GM23338 (cell line): ENCODE data around the gene PURA. TPM values are rescaled to one million over a fixed set of nuclear protein-coding genes. Genes with fewer than 3 reads are reported as not detected.

Source experiments
- ATAC-seq: fragments of 200-7000 bp; cut with Tn5 transposase; 3 replicates; pipeline ENCODE4 v1.9.1; 2020
- DNase-seq: peaks from one replicate; pipeline ENCODE4 v3.0.0-alpha.2; 2015; ENCODE audit warnings: low spot score
- H2AFZ ChIP-seq: fragments of 200-600 bp; sonication (generic); 2 replicates; pipeline ENCODE4 v1.8.0; 2016; ENCODE audit warnings: antibody characterized with exemption, mild to moderate bottlenecking, moderate library complexity
- H3F3A ChIP-seq: fragments of 200-600 bp; sonication (generic); replicated peaks from 2 replicates; pipeline ENCODE4 v1.8.0; 2017; ENCODE audit warnings: antibody characterized with exemption, mixed run types, low read depth
- H3K27ac ChIP-seq: fragments of 200-600 bp; sonication (generic); 2 replicates; pipeline ENCODE4 v1.6.1; 2016; ENCODE audit warnings: low read depth
- H3K27me3 ChIP-seq: fragments of 200-600 bp; sonication (generic); 2 replicates; pipeline ENCODE4 v1.8.0; 2016; ENCODE audit warnings: mild to moderate bottlenecking, mixed run types, moderate library complexity; ENCODE audit not compliant: insufficient read depth
- H3K36me3 ChIP-seq: fragments of 200-600 bp; sonication (generic); 2 replicates; pipeline ENCODE4 v1.8.0; 2016; ENCODE audit warnings: mild to moderate bottlenecking; ENCODE audit not compliant: insufficient read depth
- H3K4me1 ChIP-seq: fragments of 200-600 bp; sonication (generic); 2 replicates; pipeline ENCODE4 v1.8.0; 2016; ENCODE audit warnings: mild to moderate bottlenecking, moderate library complexity; ENCODE audit not compliant: insufficient read depth
- H3K4me2 ChIP-seq: fragments of 200-600 bp; sonication (generic); 2 replicates; pipeline ENCODE4 v1.7.1; 2017; ENCODE audit warnings: mixed run types
- H3K4me3 ChIP-seq: fragments of 200-600 bp; sonication (generic); 2 replicates; pipeline ENCODE4 v1.6.1; 2016; ENCODE audit warnings: mixed run types
- H3K79me2 ChIP-seq: fragments of 200-600 bp; sonication (generic); replicated peaks from 2 replicates; pipeline ENCODE4 v1.8.0; 2017; ENCODE audit warnings: mild to moderate bottlenecking; ENCODE audit not compliant: insufficient read depth
- H3K9me2 ChIP-seq: fragments of 200-600 bp; sonication (generic); 2 replicates; pipeline ENCODE4 v1.8.0; 2017; ENCODE audit not compliant: insufficient read depth
- H4K20me1 ChIP-seq: fragments of 200-600 bp; sonication (generic); replicated peaks from 2 replicates; pipeline ENCODE4 v1.8.0; 2017; ENCODE audit warnings: mild to moderate bottlenecking; ENCODE audit not compliant: insufficient read depth
- H3K27ac Mint-ChIP-seq: 2 replicates; pipeline ENCODE4 v1.8.0; 2020; ENCODE audit warnings: inconsistent platforms, mild to moderate bottlenecking, moderate library complexity, mixed read lengths
- H3K27me3 Mint-ChIP-seq: 3 replicates; pipeline ENCODE4 v1.8.0; 2022; ENCODE audit warnings: low read depth, mild to moderate bottlenecking, moderate library complexity, mixed read lengths, inconsistent platforms; ENCODE audit not compliant: insufficient read depth, poor library complexity
- H3K36me3 Mint-ChIP-seq: 3 replicates; pipeline ENCODE4 v1.8.0; 2021; ENCODE audit warnings: low read depth, mild to moderate bottlenecking, inconsistent platforms, moderate library complexity, mixed read lengths
- H3K4me1 Mint-ChIP-seq: 3 replicates; pipeline ENCODE4 v1.8.0; 2020; ENCODE audit warnings: mild to moderate bottlenecking, inconsistent platforms, mixed read lengths
- H3K4me3 Mint-ChIP-seq: 3 replicates; pipeline ENCODE4 v1.8.0; 2021; ENCODE audit warnings: moderate library complexity, mild to moderate bottlenecking, inconsistent platforms, mixed read lengths
- H3K9me3 Mint-ChIP-seq: 3 replicates; pipeline ENCODE4 v1.8.0; 2020; ENCODE audit warnings: moderate library complexity, mild to moderate bottlenecking, inconsistent platforms, mixed read lengths
- CREB1 ChIP-seq: fragments of 250-450 bp; sonication (Bioruptor Pico); IDR thresholded peaks from 2 replicates; pipeline ENCODE4 v1.5.0; 2020; ENCODE audit warnings: low read depth, mild to moderate bottlenecking, moderate library complexity
- ETS1 ChIP-seq: IDR thresholded peaks from 2 replicates; pipeline ENCODE4 v1.6.1; 2016; ENCODE audit warnings: antibody characterized with exemption
- JUNB ChIP-seq: IDR thresholded peaks from one replicate; pipeline ENCODE4 v1.6.1; 2016; ENCODE audit warnings: antibody characterized with exemption; ENCODE audit not compliant: unreplicated experiment
- POLR2AphosphoS5 ChIP-seq: IDR thresholded peaks from 2 replicates; pipeline ENCODE4 v1.6.1; 2016; ENCODE audit warnings: antibody characterized with exemption, low read depth
- STAT1 ChIP-seq: IDR thresholded peaks from one replicate; pipeline ENCODE4 v1.6.1; 2016; ENCODE audit warnings: antibody characterized with exemption; ENCODE audit not compliant: unreplicated experiment
- ZNF114 ChIP-seq: fragments of 250-450 bp; sonication (Bioruptor Pico); IDR thresholded peaks from 2 replicates; pipeline ENCODE4 v1.5.0; 2020; ENCODE audit warnings: mild to moderate bottlenecking, moderate library complexity
- ZNF331 ChIP-seq: fragments of 250-450 bp; sonication (Bioruptor Pico); IDR thresholded peaks from 2 replicates; pipeline ENCODE4 v1.5.0; 2020; ENCODE audit warnings: low read depth, mild to moderate bottlenecking, moderate library complexity
- ZNF462 ChIP-seq: fragments of 250-450 bp; sonication (Bioruptor Pico); IDR thresholded peaks from 2 replicates; pipeline ENCODE4 v1.5.0; 2020; ENCODE audit warnings: mild to moderate bottlenecking, moderate library complexity
- polyA plus RNA-seq: library from polyadenylated mRNA; unstranded; fragments of >200 nt; fragmentation: Nextera tagmentation; extraction: Ambion mirVana; gene quantifications from 2 replicates; pipeline ENCODE4 v1.2.1, GENCODE V29; 2016
- total RNA-seq: library from RNA; depleted of rRNA; stranded (reverse); fragments of >200 nt; shearing (Covaris generic); gene quantifications from 2 replicates; pipeline ENCODE4 v1.2.3, GENCODE V29; 2014
- TF ChIP-seq, protein P1 (sequence below): IDR thresholded peaks from one replicate; pipeline ENCODE4 v1.6.1; 2018; ENCODE audit warnings: antibody characterized with exemption; ENCODE audit not compliant: unreplicated experiment

Gene PURA
- total and polyA plus RNA-seq, 2 experiments from 2014 or later: 1.5 to 2.3 TPM

DNA sequence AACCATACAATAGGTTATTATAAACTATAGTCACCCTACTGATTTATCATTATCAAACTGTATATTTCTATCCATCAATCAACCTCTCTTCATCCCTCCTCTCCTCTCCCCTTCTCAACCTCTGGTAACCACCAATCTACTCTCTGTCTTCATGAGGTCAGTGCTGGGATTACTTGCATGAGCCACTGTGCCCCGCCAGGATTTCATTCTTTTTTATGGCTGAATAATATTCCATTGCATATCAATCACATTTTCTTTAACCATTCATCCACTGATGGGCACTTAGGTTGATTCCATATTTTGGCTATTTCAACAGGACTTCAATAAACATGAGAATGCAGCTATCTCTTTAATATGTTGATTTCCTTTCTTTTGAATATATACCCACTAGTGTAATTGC is 10.8 kb upstream of the PURA start:
- H3F3A ChIP-seq: peaks cover 9% of the 10 kb centered on the region; the same call in 1 of the 2 replicates
- DNase-seq (no peak), ATAC-seq (no peak)
- no peak overlapping the region for H2AFZ ChIP-seq
- H3K4me1 ChIP-seq: peaks cover 7% of the 10 kb centered on the region; the same call in 1 of the 2 replicates
- no peak overlapping the region for H3K4me2 ChIP-seq
- Mint-ChIP-seq H3K4me1 (peaks cover 12% of the 10 kb centered on the region), H3K4me3 (no peak overlapping the region), H3K27me3 (peaks cover 41% of the 10 kb centered on the region), H3K36me3 (no peaks in the 10 kb centered on the region), H3K27ac (no peak overlapping the region), H3K9me3 (no peaks in the 10 kb centered on the region)
- no peak overlapping the region for H3K27ac ChIP-seq
- H3K4me3 ChIP-seq: no peak overlapping the region
- H3K79me2 ChIP-seq: no peaks in the 10 kb centered on the region
- H3K27me3 ChIP-seq: peaks cover 71% of the 10 kb centered on the region
- no peaks in the 10 kb centered on the region for H4K20me1 ChIP-seq
- no peaks in the 10 kb centered on the region for H3K9me2 ChIP-seq
- no peaks in the 10 kb centered on the region for H3K36me3 ChIP-seq
- TF ChIP-seq CREB1 (CRISPR knock-in tag): no peak
- no peak for TF ChIP-seq STAT1
- TF ChIP-seq ETS1: no peak
- no peak for TF ChIP-seq JUNB
- TF ChIP-seq ZNF462 (CRISPR knock-in tag): no peak
- TF ChIP-seq ZNF331 (CRISPR knock-in tag): no peak
- TF ChIP-seq, protein P1, sequence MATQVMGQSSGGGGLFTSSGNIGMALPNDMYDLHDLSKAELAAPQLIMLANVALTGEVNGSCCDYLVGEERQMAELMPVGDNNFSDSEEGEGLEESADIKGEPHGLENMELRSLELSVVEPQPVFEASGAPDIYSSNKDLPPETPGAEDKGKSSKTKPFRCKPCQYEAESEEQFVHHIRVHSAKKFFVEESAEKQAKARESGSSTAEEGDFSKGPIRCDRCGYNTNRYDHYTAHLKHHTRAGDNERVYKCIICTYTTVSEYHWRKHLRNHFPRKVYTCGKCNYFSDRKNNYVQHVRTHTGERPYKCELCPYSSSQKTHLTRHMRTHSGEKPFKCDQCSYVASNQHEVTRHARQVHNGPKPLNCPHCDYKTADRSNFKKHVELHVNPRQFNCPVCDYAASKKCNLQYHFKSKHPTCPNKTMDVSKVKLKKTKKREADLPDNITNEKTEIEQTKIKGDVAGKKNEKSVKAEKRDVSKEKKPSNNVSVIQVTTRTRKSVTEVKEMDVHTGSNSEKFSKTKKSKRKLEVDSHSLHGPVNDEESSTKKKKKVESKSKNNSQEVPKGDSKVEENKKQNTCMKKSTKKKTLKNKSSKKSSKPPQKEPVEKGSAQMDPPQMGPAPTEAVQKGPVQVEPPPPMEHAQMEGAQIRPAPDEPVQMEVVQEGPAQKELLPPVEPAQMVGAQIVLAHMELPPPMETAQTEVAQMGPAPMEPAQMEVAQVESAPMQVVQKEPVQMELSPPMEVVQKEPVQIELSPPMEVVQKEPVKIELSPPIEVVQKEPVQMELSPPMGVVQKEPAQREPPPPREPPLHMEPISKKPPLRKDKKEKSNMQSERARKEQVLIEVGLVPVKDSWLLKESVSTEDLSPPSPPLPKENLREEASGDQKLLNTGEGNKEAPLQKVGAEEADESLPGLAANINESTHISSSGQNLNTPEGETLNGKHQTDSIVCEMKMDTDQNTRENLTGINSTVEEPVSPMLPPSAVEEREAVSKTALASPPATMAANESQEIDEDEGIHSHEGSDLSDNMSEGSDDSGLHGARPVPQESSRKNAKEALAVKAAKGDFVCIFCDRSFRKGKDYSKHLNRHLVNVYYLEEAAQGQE: no peak
- no peak for TF ChIP-seq ZNF114 (CRISPR knock-in tag)
- no peak for TF ChIP-seq POLR2AphosphoS5
